Transverse colon (tissue), 4 donors: ENCODE results near the gene LDB2. TPM values are rescaled to one million over a fixed set of nuclear protein-coding genes. Genes with fewer than 3 reads are reported as not detected.

Experiments
- DNase-seq: peaks from one replicate; pipeline ENCODE4 v3.0.0-alpha.2; 2019
- H3K27ac ChIP-seq, 4 donors: fragments of 200-600 bp; sonication (generic); 2 replicates each; pipeline ENCODE4 v1.5.1; 2016 to 2018; ENCODE audit warnings: inconsistent platforms in 4 of 4
- H3K27me3 ChIP-seq: fragments of 200-600 bp; sonication (generic); 2 replicates; pipeline ENCODE4 v1.5.1; 2017; ENCODE audit warnings: inconsistent platforms
- H3K36me3 ChIP-seq, 4 donors: fragments of 200-600 bp; sonication (generic); 2 replicates each; pipeline ENCODE4 v1.5.1; 2017 to 2019; ENCODE audit warnings: inconsistent platforms in 4 of 4
- H3K4me1 ChIP-seq, 4 donors: fragments of 200-600 bp; sonication (generic); 2 replicates each; pipeline ENCODE4 v1.5.1; 2017 to 2020; ENCODE audit warnings: inconsistent platforms in 4 of 4
- H3K4me3 ChIP-seq, 4 donors: fragments of 200-600 bp; sonication (generic); 1 replicate in 1 of 4; 2 replicates in 3 of 4; pipeline versions ENCODE4 v1.5.1 to v1.6.1; 2017 to 2019; ENCODE audit warnings: inconsistent platforms in 4 of 4
- H3K9me3 ChIP-seq, 2 donors: fragments of 200-600 bp; sonication (generic); 2 replicates each; pipeline ENCODE4 v1.5.1; 2017 to 2019; ENCODE audit warnings: inconsistent platforms in 2 of 2
- EP300 ChIP-seq: sonication (generic); formaldehyde crosslinking; IDR thresholded peaks from one replicate; pipeline ENCODE4 v1.6.1; 2017; ENCODE audit warnings: antibody characterized with exemption, low read depth
- POLR2A ChIP-seq: fragments of 450-650 bp; IDR thresholded peaks from one replicate; pipeline ENCODE4 v1.6.1; 2016; ENCODE audit warnings: antibody characterized with exemption, mild to moderate bottlenecking, moderate library complexity
- POLR2AphosphoS5 ChIP-seq, 3 donors: sonication (generic); formaldehyde crosslinking; IDR thresholded peaks; one replicate each; pipeline ENCODE4 v1.6.1; 2016; ENCODE audit warnings: antibody characterized with exemption in 3 of 3
- WGBS, 2 donors: methylation state at CpG; one replicate each; pipeline ENCODE4 v1.1.5; 2018; ENCODE audit warnings: low coverage in 1 of 2; 5-methylcytosine and 5-hydroxymethylcytosine counted together
- in situ Hi-C, 4 donors: fragments of 200-750 bp; cut with MboI; loops; one replicate each; pipeline versions ENCODE4 v1.15.0 to v1.15.1; 2017; ENCODE audit warnings: low sequenced_read_pairs in 3 of 4, low pct_ligation_motif_present in 1 of 4, low pct_unique_long_range_greater_than_20kb in 1 of 4
- intact Hi-C: fragments of 100-400 bp; cut with DNase I; formaldehyde crosslinking; loops from one replicate; pipeline ENCODE4 v1.15.1; 2023; ENCODE audit warnings: low total_unique reads
- total RNA-seq, 4 donors: library from RNA; depleted of rRNA; stranded (reverse); fragments of >200 nt; gene quantifications; one replicate each; pipeline ENCODE4 v1.1.0, GENCODE V29; 2016
- TF ChIP-seq, protein P1 (sequence below), 5 experiments: fragments of 200-600 bp in 3 of 5; fragments of 450-650 bp in 2 of 5; sonication (generic) in 3 of 5; IDR thresholded peaks; 1 replicate in 2 of 5; 2 replicates in 3 of 5; pipeline ENCODE4 v1.5.1; 2016 to 2017; ENCODE audit warnings: antibody characterized with exemption in 5 of 5, inconsistent platforms in 3 of 5, mild to moderate bottlenecking in 2 of 5, moderate library complexity in 1 of 5

LDB2 gene
- total RNA-seq, 4 donors from 2014 or later, result 7.0 to 46.6 (median 8.9) TPM

- no peaks in the 10 kb centered on the region for H3K4me1 ChIP-seq
- H3K4me3 ChIP-seq, result no peak overlapping the region
- H3K9me3 ChIP-seq, result no peaks in the 10 kb centered on the region
- intact Hi-C loops (no loop called here), in situ Hi-C loops (no loop called here)
- no peak overlapping the region for H3K27ac ChIP-seq
- TF ChIP-seq, protein P1, sequence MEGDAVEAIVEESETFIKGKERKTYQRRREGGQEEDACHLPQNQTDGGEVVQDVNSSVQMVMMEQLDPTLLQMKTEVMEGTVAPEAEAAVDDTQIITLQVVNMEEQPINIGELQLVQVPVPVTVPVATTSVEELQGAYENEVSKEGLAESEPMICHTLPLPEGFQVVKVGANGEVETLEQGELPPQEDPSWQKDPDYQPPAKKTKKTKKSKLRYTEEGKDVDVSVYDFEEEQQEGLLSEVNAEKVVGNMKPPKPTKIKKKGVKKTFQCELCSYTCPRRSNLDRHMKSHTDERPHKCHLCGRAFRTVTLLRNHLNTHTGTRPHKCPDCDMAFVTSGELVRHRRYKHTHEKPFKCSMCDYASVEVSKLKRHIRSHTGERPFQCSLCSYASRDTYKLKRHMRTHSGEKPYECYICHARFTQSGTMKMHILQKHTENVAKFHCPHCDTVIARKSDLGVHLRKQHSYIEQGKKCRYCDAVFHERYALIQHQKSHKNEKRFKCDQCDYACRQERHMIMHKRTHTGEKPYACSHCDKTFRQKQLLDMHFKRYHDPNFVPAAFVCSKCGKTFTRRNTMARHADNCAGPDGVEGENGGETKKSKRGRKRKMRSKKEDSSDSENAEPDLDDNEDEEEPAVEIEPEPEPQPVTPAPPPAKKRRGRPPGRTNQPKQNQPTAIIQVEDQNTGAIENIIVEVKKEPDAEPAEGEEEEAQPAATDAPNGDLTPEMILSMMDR (IDR thresholded peaks at IDR 0.05), result no peak
- TF ChIP-seq POLR2A (no peak), POLR2AphosphoS5 (IDR thresholded peaks at IDR 0.05) (no peak), EP300 (no peak)
- WGBS, 2 donors, result 54 to 67% methylated on average over 2 of the region's 2 CpGs
- H3K27me3 ChIP-seq, result no peaks in the 10 kb centered on the region
- DNase-seq, result no peak
- no peaks in the 10 kb centered on the region for H3K36me3 ChIP-seq
Measured at GRCh38 chr4:16916031-16916430, 17.6 kb upstream of the LDB2 start.

- intact Hi-C loops, result no loop called here
- Histone ChIP-seq H3K9me3 (no peaks in the 10 kb centered on the region), H3K4me3 (no peak overlapping the region), H3K36me3 (no peaks in the 10 kb centered on the region), H3K27me3 (no peaks in the 10 kb centered on the region), H3K4me1 (no peaks in the 10 kb centered on the region), H3K27ac (no peak overlapping the region)
- WGBS, 2 donors, result 88% methylated on average over 1 of the region's 1 CpG; no CpG with 5 or more reads in 1 of the 2 donors
- DNase-seq, result no peak
- in situ Hi-C loops, result no loop called here
- TF ChIP-seq POLR2A, result no peak
- TF ChIP-seq POLR2AphosphoS5 (IDR thresholded peaks at IDR 0.05), result no peak
- TF ChIP-seq EP300, result no peak
- TF ChIP-seq, protein P1 (IDR thresholded peaks at IDR 0.05), result peak in 1 of 5 experiments; percentile 5
Measured at GRCh38 chr4:16914208-16914607, 15.8 kb upstream of the LDB2 start.

DNA sequence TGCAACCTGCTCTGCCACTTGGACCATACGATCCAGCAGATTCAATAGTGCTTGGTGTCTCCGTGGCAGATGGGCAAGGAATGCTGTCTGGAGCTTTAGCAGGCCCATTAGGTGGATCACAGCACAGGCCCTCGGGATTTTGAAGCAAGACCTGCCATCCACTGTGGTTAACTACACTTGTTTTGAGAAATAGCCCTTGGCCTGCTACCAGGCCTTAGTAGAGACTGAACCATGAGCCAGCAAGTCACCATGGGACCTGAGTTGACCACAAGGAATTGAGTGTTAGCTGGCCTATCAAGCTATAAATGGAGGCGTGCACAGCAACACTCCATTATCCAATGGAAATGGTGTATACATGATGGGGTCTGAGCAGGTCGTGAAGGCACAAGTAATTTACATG lies 14.5 kb upstream of the LDB2 start:
- no peak overlapping the region for H3K27ac ChIP-seq
- intact Hi-C loops (no loop called here), in situ Hi-C loops (no loop called here)
- no peaks in the 10 kb centered on the region for H3K27me3 ChIP-seq
- no peak overlapping the region for H3K4me3 ChIP-seq
- DNase-seq, result no peak
- no peak for TF ChIP-seq EP300
- no peak for TF ChIP-seq POLR2A
- no peak for TF ChIP-seq POLR2AphosphoS5 (IDR thresholded peaks at IDR 0.05)
- TF ChIP-seq, protein P1 (IDR thresholded peaks at IDR 0.05), result no peak
- no peaks in the 10 kb centered on the region for H3K4me1 ChIP-seq
- H3K9me3 ChIP-seq, result no peaks in the 10 kb centered on the region
- H3K36me3 ChIP-seq, result no peaks in the 10 kb centered on the region
- 79 to 100% methylated on average over 1 to 5 of the region's 5 CpGs for WGBS, 2 donors

DNA sequence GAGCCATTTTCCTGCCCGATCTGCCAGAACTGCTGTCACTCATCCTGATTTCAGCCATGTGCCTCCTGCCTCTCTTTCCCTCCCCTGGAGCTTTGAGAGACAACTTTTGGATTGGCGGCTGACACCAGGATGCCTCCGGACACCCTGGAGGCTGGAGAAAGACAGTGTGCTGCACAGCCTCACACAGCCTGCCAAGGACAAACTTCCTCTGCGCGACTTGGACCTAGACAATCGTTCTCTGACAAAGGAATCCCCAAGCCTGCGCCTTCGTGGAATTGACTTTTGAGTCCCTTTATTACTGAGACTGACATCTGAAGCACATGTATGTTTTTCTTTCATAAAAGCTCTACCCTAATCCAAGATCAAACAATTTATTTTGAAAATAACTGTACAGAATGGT lies 10.8 kb upstream of the LDB2 start:
- intact Hi-C loops, result no loop called here
- Histone ChIP-seq H3K36me3 (no peaks in the 10 kb centered on the region), H3K4me1 (no peaks in the 10 kb centered on the region), H3K4me3 (no peak overlapping the region), H3K27ac (no peak overlapping the region), H3K27me3 (no peaks in the 10 kb centered on the region), H3K9me3 (no peaks in the 10 kb centered on the region)
- no peak for DNase-seq
- in situ Hi-C loops, result no loop called here
- WGBS, 2 donors, result 12 to 53% methylated on average over 4 to 8 of the region's 8 CpGs
- TF ChIP-seq POLR2A (no peak), POLR2AphosphoS5 (IDR thresholded peaks at IDR 0.05) (no peak), EP300 (no peak)
- TF ChIP-seq, protein P1 (IDR thresholded peaks at IDR 0.05), result no peak
